Suppressor macrophage (primary cell): Measurements from ENCODE around the gene UBTF.

Experiments used
- DNase-seq, 4 experiments: peaks; one replicate each; pipeline ENCODE4 v3.0.0-alpha.2; 2020 to 2022
- total RNA-seq, 17 experiments: gene quantifications; one replicate each; lab custom pipeline; 2026; ENCODE audit warnings: mixed read lengths in 6 of 17, inconsistent platforms in 3 of 17; lab: John Stamatoyannopoulos, UW

UBTF gene
- total RNA-seq: 12.3 to 101 (median 52.3) reads per million in 17 experiments

GRCh38 chr17:44219616-44220212 lies at the start of gene UBTF:
Gene UBTF (minus strand): TSS chr17:44219675. CDS start chr17:44218229, 1,446 bp downstream.
- DNase-seq: peak; percentile 61 to 85 (median 74)

- no peak for DNase-seq
Measured at GRCh38 chr17:44268709-44269534, 49.4 kb upstream of the UBTF start.

- DNase-seq: no peak
Measured at GRCh38 chr17:44267818-44268490, 48.5 kb upstream of the UBTF start, which contains the start of gene SLC4A1. Gene SLC4A1 (minus strand): TSS chr17:44268135. CDS start chr17:44262866, 5,269 bp downstream.

GRCh38 chr17:44267165-44267455 lies 47.6 kb upstream of the UBTF start:
- no peak for DNase-seq

GRCh38 chr17:44266402-44267164 lies 47.1 kb upstream of the UBTF start:
- no peak for DNase-seq

GRCh38 chr17:44263345-44263902 lies 43.9 kb upstream of the UBTF start:
- no peak for DNase-seq

- DNase-seq: no peak
Measured at GRCh38 chr17:44262654-44263225, 43.3 kb upstream of the UBTF start.

GRCh38 chr17:44260296-44260695 lies 40.8 kb upstream of the UBTF start:
- no peak for DNase-seq

GRCh38 chr17:44258811-44259351 lies 39.4 kb upstream of the UBTF start:
- no peak for DNase-seq

GRCh38 chr17:44257815-44258760 lies 38.6 kb upstream of the UBTF start:
- no peak for DNase-seq

- DNase-seq: no peak
Measured at GRCh38 chr17:44256671-44257070, 37.2 kb upstream of the UBTF start.

- no peak for DNase-seq
Measured at GRCh38 chr17:44255915-44256314, 36.4 kb upstream of the UBTF start.

- no peak for DNase-seq
Measured at GRCh38 chr17:44254361-44255095, 35.1 kb upstream of the UBTF start.

GRCh38 chr17:44253006-44253405 lies 33.5 kb upstream of the UBTF start:
- DNase-seq: no peak

GRCh38 chr17:44251062-44251461 lies 31.6 kb upstream of the UBTF start:
- DNase-seq: no peak

- DNase-seq: no peak
Measured at GRCh38 chr17:44249501-44250246, 30.2 kb upstream of the UBTF start.

- DNase-seq: no peak
Measured at GRCh38 chr17:44247876-44248736, 28.6 kb upstream of the UBTF start.

- DNase-seq: no peak
Measured at GRCh38 chr17:44247440-44247841, 28.0 kb upstream of the UBTF start.
